Stimulated activated CD4-positive, alpha-beta T cell treated with anti-CD3 and anti-CD28 coated beads, TNF-alpha, amount 100 ng/mL, for 1 hour (primary cell): ENCODE measurements around the gene HELZ.

ENCODE experiments used
- DNase-seq, 3 donors: peaks; one replicate each; pipeline ENCODE4 v3.0.0-alpha.2; 2020; ENCODE audit warnings: low read depth in 3 of 3, low spot score in 1 of 3

HELZ gene

DNA sequence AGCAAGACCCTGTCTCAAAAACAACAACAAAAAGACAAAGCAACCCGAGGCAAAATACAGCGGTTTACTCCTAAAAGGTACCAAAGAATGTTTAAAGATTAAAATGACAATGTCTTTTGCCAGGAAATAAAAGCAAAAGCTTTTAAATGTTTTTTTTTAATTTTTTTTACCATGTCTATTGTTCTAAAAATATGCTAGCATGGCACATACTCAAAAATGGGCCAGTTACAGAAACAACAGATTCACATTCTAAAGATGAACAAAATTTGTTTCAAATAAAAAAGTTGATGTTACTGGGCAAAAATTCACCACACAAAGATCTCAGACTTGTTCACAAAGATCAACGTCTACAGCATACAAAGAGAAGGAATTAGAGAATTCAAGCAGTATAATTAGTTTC lies 159.6 kb downstream of the HELZ start:
- DNase-seq = no peak

- no peak for DNase-seq
Measured at GRCh38 chr17:67082107-67082506, 162.9 kb downstream of the HELZ start.

DNA sequence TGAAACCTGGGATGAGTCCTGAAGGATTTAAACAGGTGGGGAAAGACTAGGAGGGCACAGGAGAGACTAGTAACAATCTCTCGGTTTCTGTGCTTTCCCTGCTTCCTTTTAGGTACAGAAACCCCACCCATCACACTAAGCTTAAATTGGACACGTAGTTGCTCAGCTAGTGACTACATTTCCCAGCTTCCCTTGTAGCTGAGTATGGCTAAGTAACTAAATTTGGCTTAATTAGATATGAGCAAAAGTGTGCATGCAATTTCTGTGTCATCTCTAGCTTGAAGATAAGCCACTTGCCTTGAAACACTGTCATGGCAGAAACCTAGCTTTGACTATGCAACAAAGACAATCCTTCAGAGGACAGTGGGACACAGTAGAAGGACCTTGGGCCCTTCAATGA lies 164.2 kb downstream of the HELZ start:
- DNase-seq = no peak

GRCh38 chr17:67079491-67079890 lies 165.5 kb downstream of the HELZ start:
- no peak for DNase-seq

- no peak for DNase-seq
Measured at GRCh38 chr17:67078292-67078691, 166.7 kb downstream of the HELZ start.

- no peak for DNase-seq
Measured at GRCh38 chr17:67076290-67076689, 168.7 kb downstream of the HELZ start.

- DNase-seq = no peak
Measured at GRCh38 chr17:67074781-67075180, 170.2 kb downstream of the HELZ start.

DNA sequence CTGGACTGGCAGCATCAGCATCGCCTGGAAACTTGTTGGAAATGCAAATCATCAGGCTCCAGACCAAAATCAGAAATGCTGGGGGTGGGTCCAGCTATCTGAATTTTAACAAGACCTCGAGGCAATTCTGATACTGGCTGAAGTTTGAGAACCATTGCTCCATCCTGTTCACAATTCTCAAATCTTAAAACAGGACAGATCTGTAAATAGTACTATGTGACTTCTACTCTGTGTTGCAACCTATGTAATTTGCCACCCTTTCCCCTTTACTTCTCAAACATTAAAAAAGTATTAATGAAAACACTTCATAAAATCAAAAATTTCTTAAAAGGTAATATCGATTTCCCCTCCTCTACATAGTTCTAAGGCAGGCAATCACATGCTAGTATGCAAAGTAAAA lies 172.1 kb downstream of the HELZ start:
- no peak for DNase-seq

- no peak for DNase-seq
Measured at GRCh38 chr17:67071595-67071994, 173.4 kb downstream of the HELZ start.

- DNase-seq = no peak
Measured at GRCh38 chr17:67069603-67070136, 175.3 kb downstream of the HELZ start.

- DNase-seq = no peak
Measured at GRCh38 chr17:67068999-67069398, 176.0 kb downstream of the HELZ start.

DNA sequence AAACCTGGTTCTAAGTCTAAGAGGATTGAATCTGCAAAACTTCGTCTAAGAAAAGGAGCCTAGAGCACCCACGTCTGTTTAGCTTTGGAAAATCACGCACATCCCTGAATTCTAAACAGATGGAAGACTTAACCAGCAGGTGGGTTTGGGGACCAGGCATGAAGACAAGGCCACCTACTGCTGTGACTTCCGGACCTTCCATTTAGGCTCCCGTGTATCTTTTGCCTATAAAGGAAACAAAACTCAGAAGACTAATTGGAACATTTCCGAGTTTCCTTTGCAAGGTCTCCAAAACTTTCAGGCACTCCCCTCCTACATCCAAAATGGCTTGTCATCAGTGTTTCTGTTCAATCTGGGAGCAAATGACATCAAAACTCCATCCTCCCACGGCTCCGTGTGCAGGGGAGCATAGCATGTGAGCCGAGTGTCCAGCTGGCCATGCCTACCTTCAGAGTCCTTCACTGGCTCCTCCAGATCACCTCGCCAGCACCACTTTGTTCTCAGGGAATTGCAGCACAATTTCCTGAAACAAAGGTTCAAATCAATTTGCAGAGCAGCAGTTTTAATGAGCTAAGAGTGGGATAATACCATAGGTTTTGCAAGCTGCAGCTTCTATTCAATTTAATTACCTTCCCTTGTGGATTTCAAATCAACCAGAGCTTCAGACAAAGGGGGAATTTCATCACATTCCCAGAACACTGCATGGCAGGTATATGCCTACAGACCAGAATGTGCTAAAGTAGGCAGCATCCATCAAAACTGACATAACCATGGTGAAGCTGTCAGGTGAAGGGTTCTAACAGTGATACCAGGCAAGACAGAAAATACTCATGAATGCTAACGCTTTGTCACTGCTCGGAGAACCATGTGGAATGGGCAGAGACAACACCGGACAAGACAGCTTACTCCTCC lies 177.2 kb downstream of the HELZ start:
- no peak for DNase-seq

- DNase-seq = no peak
Measured at GRCh38 chr17:67066717-67067116, 178.3 kb downstream of the HELZ start.

- no peak for DNase-seq
Measured at GRCh38 chr17:67063141-67063540, 181.9 kb downstream of the HELZ start.

GRCh38 chr17:67059372-67059771 lies 185.6 kb downstream of the HELZ start:
- DNase-seq = no peak

- DNase-seq = no peak
Measured at GRCh38 chr17:67058036-67058435, 187.0 kb downstream of the HELZ start.

DNA sequence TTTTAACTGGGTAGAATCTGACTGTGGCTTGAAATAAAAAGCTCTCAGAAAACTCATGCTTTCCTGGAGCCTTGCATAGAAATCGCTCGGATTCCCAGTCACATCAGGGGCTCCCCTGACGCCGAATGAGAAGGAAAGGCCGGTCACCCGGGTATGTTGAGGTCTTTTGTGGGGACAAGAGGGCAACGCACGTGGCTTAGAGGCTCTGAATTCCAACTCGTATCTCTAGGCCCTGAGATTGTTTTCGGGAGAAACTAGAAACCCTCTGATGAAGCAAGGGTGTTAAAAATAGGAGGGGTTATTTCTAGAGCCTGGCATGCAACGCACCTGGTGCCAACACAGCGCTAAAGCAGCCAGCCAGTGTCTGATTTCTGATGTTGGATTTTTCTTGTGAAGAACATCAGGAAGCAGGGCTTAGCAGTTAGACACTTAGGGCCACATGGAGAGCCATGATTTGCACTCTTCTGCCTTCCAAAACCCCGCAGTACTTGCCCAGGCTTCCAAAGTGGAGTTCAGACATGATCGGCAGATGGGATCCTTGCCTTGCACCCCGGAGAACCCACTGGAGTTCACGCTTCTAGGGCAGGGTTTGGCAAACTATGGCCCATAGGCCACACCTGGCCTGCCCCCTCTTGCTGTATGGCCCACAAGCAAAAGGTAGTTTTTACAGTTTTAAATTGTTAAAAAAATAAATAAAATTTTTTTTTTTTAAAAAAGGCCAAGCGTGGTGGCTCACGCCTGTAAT lies 188.1 kb downstream of the HELZ start:
- no peak for DNase-seq

GRCh38 chr17:67055811-67056745 lies 188.9 kb downstream of the HELZ start:
- DNase-seq = no peak

DNA sequence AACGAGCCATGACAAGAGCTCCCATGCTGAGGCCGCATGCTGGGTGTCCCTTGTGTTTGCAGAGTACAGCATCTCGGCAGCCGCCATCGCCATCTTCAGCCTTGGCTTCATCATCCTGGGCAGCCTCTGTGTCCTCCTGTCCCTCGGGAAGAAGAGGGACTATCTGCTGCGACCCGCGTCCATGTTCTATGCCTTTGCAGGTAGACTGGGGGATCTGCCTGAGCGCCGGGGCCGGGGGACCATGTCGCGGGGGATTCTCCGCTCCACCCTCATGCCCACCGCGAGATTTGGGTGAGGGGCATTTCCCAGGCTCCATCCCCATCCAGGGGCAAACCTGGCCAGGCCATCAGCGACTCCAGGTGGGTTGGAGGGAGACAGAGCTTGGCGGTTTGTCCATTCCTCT lies 190.0 kb downstream of the HELZ start:
- no peak for DNase-seq

- no peak for DNase-seq
Measured at GRCh38 chr17:67054608-67055007, 190.4 kb downstream of the HELZ start.

DNA sequence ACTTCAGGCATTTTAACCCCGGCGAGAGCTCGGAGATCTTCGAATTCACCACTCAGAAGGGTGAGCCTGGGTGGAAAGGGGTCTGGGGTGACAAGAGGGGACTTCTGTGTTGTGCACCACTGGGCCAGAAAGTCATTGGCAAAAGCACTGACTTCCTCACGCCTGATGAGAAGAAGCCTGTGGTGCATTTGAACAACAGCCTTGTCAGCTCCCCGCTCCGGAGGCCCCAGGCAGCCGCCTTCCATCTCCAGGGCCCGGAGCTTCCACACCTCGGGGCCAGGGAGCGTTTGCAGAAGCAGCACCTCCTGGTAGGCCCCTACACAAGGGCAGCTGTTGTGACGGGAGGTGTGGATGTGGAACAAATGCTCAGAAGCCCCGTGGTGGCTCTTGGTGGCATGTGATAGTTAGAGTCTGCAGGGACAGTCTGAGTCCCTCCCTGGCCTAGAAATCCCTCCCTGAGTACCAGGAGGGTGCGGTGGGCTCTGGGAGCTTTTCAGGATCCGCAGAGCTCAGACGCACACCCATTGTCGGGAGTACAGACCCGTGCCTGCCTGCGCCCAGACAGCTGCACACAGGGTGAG lies 190.9 kb downstream of the HELZ start:
- no peak for DNase-seq
